CD14-positive monocyte (primary cell): ENCODE data around the gene ANKRD53. TPM values are rescaled to one million over a fixed set of nuclear protein-coding genes. Genes with fewer than 3 reads are reported as not detected.
A peak's percentile ranks its signal among the peaks of the same experiment; 100 is the strongest.

ENCODE experiments used
- DNase-seq, 3 donors: peaks; one replicate each; pipeline ENCODE4 v3.0.0-alpha.2; 2011 to 2022
- H2AFZ ChIP-seq: 2 replicates; pipeline ENCODE4 v1.6.0; 2012; ENCODE audit warnings: mild to moderate bottlenecking, low read depth, low read length, inconsistent platforms; ENCODE audit not compliant: insufficient read depth, poor library complexity, severe bottlenecking
- H3K27ac ChIP-seq, 2 donors: 1 replicate in 1 of 2; 2 replicates in 1 of 2; pipeline ENCODE4 v1.5.1; 2012 to 2013; ENCODE audit warnings: low read length in 2 of 2, control low read depth in 1 of 2, inconsistent platforms in 1 of 2, low read depth in 1 of 2, mild to moderate bottlenecking in 1 of 2
- H3K27me3 ChIP-seq, 2 donors: one replicate each; pipeline versions ENCODE4 v1.6.0 to v1.6.1; 2011 to 2013; ENCODE audit warnings: low read length in 2 of 2; ENCODE audit not compliant: control insufficient read depth in 2 of 2, insufficient read depth in 2 of 2
- H3K36me3 ChIP-seq, 2 donors: replicated peaks in 1 of 2; 1 replicate in 1 of 2; 2 replicates in 1 of 2; pipeline versions ENCODE4 v1.5.1 to v1.6.1; 2012 to 2013; ENCODE audit warnings: low read length in 2 of 2, control low read depth in 1 of 2, inconsistent platforms in 1 of 2, mild to moderate bottlenecking in 1 of 2; ENCODE audit not compliant: insufficient read depth in 2 of 2, control insufficient read depth in 1 of 2
- H3K4me1 ChIP-seq, 2 donors: 1 replicate in 1 of 2; 2 replicates in 1 of 2; pipeline versions ENCODE4 v1.5.1 to v1.6.1; 2012 to 2013; ENCODE audit warnings: low read length in 2 of 2, control low read depth in 1 of 2, inconsistent platforms in 1 of 2, mild to moderate bottlenecking in 1 of 2, moderate library complexity in 1 of 2; ENCODE audit not compliant: insufficient read depth in 2 of 2, control insufficient read depth in 1 of 2
- H3K4me2 ChIP-seq: replicated peaks from 2 replicates; pipeline ENCODE3; 2012; ENCODE audit warnings: low read length, moderate library complexity, mild to moderate bottlenecking; ENCODE audit not compliant: poor library complexity, severe bottlenecking; ENCODE audit errors: extremely low read depth
- H3K4me3 ChIP-seq, 3 experiments: fragments of 200-600 bp in 1 of 3; sonication (generic) in 1 of 3; replicated peaks in 1 of 3; 1 replicate in 2 of 3; 2 replicates in 1 of 3; pipeline ENCODE4 v1.5.1; 2011 to 2013; ENCODE audit warnings: low read length in 3 of 3, mild to moderate bottlenecking in 3 of 3, control low read depth in 2 of 3, low read depth in 2 of 3, inconsistent platforms in 1 of 3, moderate library complexity in 1 of 3
- H3K79me2 ChIP-seq: 2 replicates; pipeline ENCODE4 v1.6.0; 2012; ENCODE audit warnings: mild to moderate bottlenecking, control low read depth, inconsistent platforms, low read length, moderate library complexity; ENCODE audit not compliant: insufficient read depth
- H3K9ac ChIP-seq: 2 replicates; pipeline ENCODE4 v1.6.0; 2017; ENCODE audit warnings: low read length, mild to moderate bottlenecking; ENCODE audit not compliant: insufficient read depth, poor library complexity, severe bottlenecking
- H3K9me3 ChIP-seq, 2 donors: replicated peaks in 1 of 2; 1 replicate in 1 of 2; 2 replicates in 1 of 2; pipeline versions ENCODE4 v1.5.1 to v1.6.1; 2012 to 2013; ENCODE audit warnings: low read length in 2 of 2, control low read depth in 1 of 2; ENCODE audit not compliant: control insufficient read depth in 1 of 2, insufficient read depth in 1 of 2
- H4K20me1 ChIP-seq: 2 replicates; pipeline ENCODE4 v1.6.0; 2012; ENCODE audit warnings: mild to moderate bottlenecking, low read length, control low read depth, moderate library complexity; ENCODE audit not compliant: insufficient read depth
- H3K27ac Mint-ChIP-seq, 7 donors: one replicate each; pipeline ENCODE4 v1.8.0; 2020; ENCODE audit warnings: mild to moderate bottlenecking in 7 of 7, mixed read lengths in 7 of 7, moderate library complexity in 6 of 7, inconsistent platforms in 2 of 7
- H3K27me3 Mint-ChIP-seq, 3 donors: one replicate each; pipeline ENCODE4 v1.8.0; 2021 to 2022; ENCODE audit warnings: low read depth in 3 of 3, mild to moderate bottlenecking in 3 of 3, mixed read lengths in 3 of 3, moderate library complexity in 3 of 3, inconsistent platforms in 1 of 3
- H3K36me3 Mint-ChIP-seq, 2 donors: one replicate each; pipeline ENCODE4 v1.8.0; 2020; ENCODE audit warnings: mixed read lengths in 2 of 2, inconsistent platforms in 1 of 2, mild to moderate bottlenecking in 1 of 2
- H3K4me1 Mint-ChIP-seq: one replicate; pipeline ENCODE4 v1.8.0; 2020; ENCODE audit warnings: mild to moderate bottlenecking, mixed read lengths
- H3K4me3 Mint-ChIP-seq, 2 donors: one replicate each; pipeline ENCODE4 v1.8.0; 2020; ENCODE audit warnings: mild to moderate bottlenecking in 2 of 2, mixed read lengths in 2 of 2, moderate library complexity in 1 of 2
- H3K9me3 Mint-ChIP-seq, 7 donors: one replicate each; pipeline ENCODE4 v1.8.0; 2020 to 2022; ENCODE audit warnings: mixed read lengths in 7 of 7, mild to moderate bottlenecking in 6 of 7, moderate library complexity in 6 of 7, inconsistent platforms in 2 of 7
- CTCF ChIP-seq: fragments of 200-600 bp; IDR thresholded peaks from one replicate; pipeline ENCODE4 v1.8.0; 2022; ENCODE audit warnings: antibody characterized with exemption, mild to moderate bottlenecking
- WGBS: methylation state at CpG from one replicate; pipeline ENCODE4 v1.1.5; 2013; ENCODE audit warnings: missing lambda C conversion rate; ENCODE audit not compliant: insufficient coverage; 5-methylcytosine and 5-hydroxymethylcytosine counted together
- intact Hi-C, 2 donors: fragments of 100-400 bp; cut with micrococcal nuclease; formaldehyde crosslinking; loops; one replicate each; pipeline versions ENCODE4 v1.15.0 to v1.15.1; 2023
- polyA plus RNA-seq, 3 donors: library from polyadenylated mRNA; depleted of rRNA in 1 of 3; unstranded in 2 of 3; stranded (reverse) in 1 of 3; fragments of 300-500 nt in 2 of 3; fragments of >200 nt in 1 of 3; fragmentation: Illumina TruSeq in 2 of 3; gene quantifications; 1 replicate in 2 of 3; 2 replicates in 1 of 3; pipeline ENCODE4 v1.2.3, GENCODE V29; 2012 to 2021

Gene ANKRD53
- polyA plus RNA-seq, 3 donors: 0.12 TPM; not detected in 2

DNA sequence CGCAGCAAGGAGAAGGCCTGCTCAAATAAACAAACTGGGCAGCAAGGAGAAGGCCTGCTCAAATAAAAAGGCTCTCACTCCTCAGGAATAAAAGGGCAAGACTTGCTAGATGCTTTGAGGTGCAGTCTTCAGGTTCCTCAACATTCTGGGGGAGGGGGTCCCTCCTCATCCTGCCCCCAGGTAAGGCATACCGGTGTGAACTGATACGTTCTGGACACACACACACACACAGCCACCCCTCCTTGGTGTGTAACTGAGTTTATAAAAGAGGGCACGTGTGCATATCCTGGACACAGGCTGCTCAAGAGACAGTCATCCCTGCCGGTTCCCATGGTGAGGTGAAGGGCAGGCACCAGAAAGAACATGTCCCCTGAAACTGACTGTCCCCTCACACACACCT lies 11.8 kb downstream of the ANKRD53 start:
- Histone ChIP-seq H3K36me3 (peaks cover 56 to 70% of the 10 kb centered on the region in 2 donors), H3K27me3 (no peaks in the 10 kb centered on the region), H3K9me3 (no peaks in the 10 kb centered on the region), H3K4me3 (no peak overlapping the region), H4K20me1 (peaks cover 54% of the 10 kb centered on the region), H3K27ac (no peak overlapping the region), H3K4me2 (no peak overlapping the region), H3K9ac (no peak overlapping the region), H3K4me1 (peaks cover 17 to 21% of the 10 kb centered on the region in 2 donors), H2AFZ (no peak overlapping the region), H3K79me2 (peaks cover 35% of the 10 kb centered on the region)
- no CpG with 5 or more reads among the region's 5 CpGs for WGBS
- H3K27ac Mint-ChIP-seq: no peak overlapping the region
- peaks cover 0 to 3% (median 0%) of the 10 kb centered on the region in 7 donors for H3K9me3 Mint-ChIP-seq
- H3K27me3 Mint-ChIP-seq: peaks cover 0 to 2% (median 0%) of the 10 kb centered on the region in 3 donors
- H3K4me1 Mint-ChIP-seq: peaks cover 34% of the 10 kb centered on the region
- H3K4me3 Mint-ChIP-seq: no peak overlapping the region
- DNase-seq: no peak
- no peak for TF ChIP-seq CTCF
- H3K36me3 Mint-ChIP-seq: peaks cover 63 to 72% of the 10 kb centered on the region in 2 donors
- intact Hi-C loops: no loop called here

GRCh38 chr2:70991142-70991541 lies 12.7 kb downstream of the ANKRD53 start:
- no peak overlapping the region for H3K9ac ChIP-seq
- no peak overlapping the region for H3K4me3 Mint-ChIP-seq
- peaks cover 58 to 67% of the 10 kb centered on the region in 2 donors for H3K36me3 Mint-ChIP-seq
- H3K36me3 ChIP-seq: peaks cover 56 to 67% of the 10 kb centered on the region in 2 donors
- H3K4me3 ChIP-seq: no peak overlapping the region
- no peak for TF ChIP-seq CTCF
- peak overlapping the region in 2 of 7 donors; percentile 34 to 45 for H3K27ac Mint-ChIP-seq
- no peak for DNase-seq
- peaks cover 37% of the 10 kb centered on the region for H3K79me2 ChIP-seq
- H3K4me2 ChIP-seq: no peak overlapping the region
- peaks cover 24 to 30% of the 10 kb centered on the region in 2 donors for H3K4me1 ChIP-seq
- no peaks in the 10 kb centered on the region for H3K27me3 ChIP-seq
- H2AFZ ChIP-seq: no peak overlapping the region
- WGBS: 97% methylated on average over 5 of the region's 5 CpGs
- intact Hi-C loops: no loop called here
- no peak overlapping the region for H3K27ac ChIP-seq
- H3K4me1 Mint-ChIP-seq: peaks cover 34% of the 10 kb centered on the region
- H3K27me3 Mint-ChIP-seq: peaks cover 0 to 2% (median 0%) of the 10 kb centered on the region in 3 donors
- peaks cover 45% of the 10 kb centered on the region for H4K20me1 ChIP-seq
- H3K9me3 Mint-ChIP-seq: peaks cover 0 to 2% (median 0%) of the 10 kb centered on the region in 7 donors
- no peaks in the 10 kb centered on the region for H3K9me3 ChIP-seq
